ENCODE data around the gene JAZF1. TPM values are rescaled to one million over a fixed set of nuclear protein-coding genes. Genes with fewer than 3 reads are reported as not detected.

Gene JAZF1
- total and polyA plus RNA-seq, 9 of the 15 experiments (the other 6 are each of a cell fraction or from before 2014, with no cell fraction given), result 0.04 to 0.64 (median 0.11) TPM; not detected in 3

GRCh38 chr7:28208506-28208905 is 27.9 kb upstream of the JAZF1 start (continued):
- TF ChIP-seq E2F8 (IDR thresholded peaks at IDR 0.05; ENCODE audit: low read depth, partially characterized antibody) (no peak), TSC22D4 (tag; IDR thresholded peaks at IDR 0.05) (no peak), ZC3H4 (CRISPR knock-in tag; IDR thresholded peaks at IDR 0.05; ENCODE audit: borderline replicate concordance) (no peak), ZNF717 (CRISPR knock-in tag; IDR thresholded peaks at IDR 0.05) (no peak)

DNA sequence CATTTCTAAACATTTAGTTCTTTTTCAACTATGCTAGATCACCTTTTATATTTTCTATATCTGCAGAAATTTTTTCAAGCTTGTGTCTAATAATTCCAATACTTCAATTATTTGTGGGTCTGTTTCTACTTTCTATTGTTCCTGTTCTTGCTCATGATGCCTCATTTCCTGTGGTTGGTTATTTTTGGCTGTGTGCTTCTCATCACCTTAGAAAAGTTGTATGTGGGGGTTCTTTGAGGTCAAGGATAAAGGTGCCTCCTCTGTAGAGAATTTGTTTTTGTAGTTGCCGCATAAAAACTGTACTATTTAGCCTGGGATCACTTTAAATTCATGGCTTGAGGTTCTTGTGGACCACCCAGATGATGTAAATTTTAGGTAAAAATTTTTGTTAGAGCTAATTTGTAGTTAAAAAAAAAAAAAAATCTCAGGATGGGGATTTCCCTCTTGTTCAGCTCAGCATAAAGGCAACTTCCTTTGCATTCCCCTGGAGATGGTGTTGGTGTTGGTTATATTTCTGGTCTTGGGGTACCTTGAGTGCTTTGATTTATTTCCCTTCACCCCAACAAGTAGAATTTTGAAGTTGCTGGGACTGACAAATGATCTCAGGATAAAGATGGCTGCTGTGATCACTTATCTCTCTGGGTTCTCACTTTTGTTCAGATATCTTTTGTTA is 27.0 kb upstream of the JAZF1 start:
- Histone ChIP-seq H3K36me3 (ENCODE audit: control insufficient read depth, insufficient read depth, low read length) (no peaks in the 10 kb centered on the region), H3K9me1 (ENCODE audit: control insufficient read depth, insufficient read depth, low read length) (no peaks in the 10 kb centered on the region), H3K27me3 (ENCODE audit: control insufficient read depth in 2 of 2, insufficient read depth in 2 of 2, low read length in 2 of 2) (0 out of 5 replicates have a peak, but pooled peaks cover 0 to 2% of the 10 kb centered on the region in 2 experiments), H3K4me3 (no peak overlapping the region), H3K4me1 (replicated peaks in 1 of 2; ENCODE audit: control insufficient read depth in 2 of 2, insufficient read depth in 2 of 2, low read length in 2 of 2) (no peaks in the 10 kb centered on the region), H3K4me2 (ENCODE audit: insufficient read depth, low read length) (no peak overlapping the region), H3K27ac (ENCODE audit: extremely low read depth, low read depth, low read length) (no peak overlapping the region), H2AFZ (ENCODE audit: low read depth, low read length) (no peak overlapping the region), H3K9me3 (replicated peaks; ENCODE audit: control insufficient read depth, insufficient read depth, low read depth, low read length) (no peaks in the 10 kb centered on the region), H3K79me2 (ENCODE audit: control insufficient read depth, insufficient read depth, low read length) (no peaks in the 10 kb centered on the region), H4K20me1 (replicated peaks; ENCODE audit: control insufficient read depth, insufficient read depth, low read length) (no peaks in the 10 kb centered on the region), H3K9ac (ENCODE audit: insufficient read depth in 1 of 2, low read depth in 2 of 2, low read length in 2 of 2) (no peak overlapping the region)
- FAIRE-seq (no peak), DNase-seq (ENCODE audit: extremely low read depth in 1 of 4, low spot score in 3 of 4) (no peak), ATAC-seq (no peak)
- ChIA-PET CTCF (ENCODE audit: low intra/inter-chr PET ratio) (no interaction called here), POLR2A (no interaction called here)
- in situ Hi-C loops (cut with MboI) (no loop called here), intact Hi-C loops (cut with micrococcal nuclease) (no loop called here)
- no TSS peak for BruUV-seq (replicated peaks)
- WGBS (ENCODE audit: insufficient coverage, low coverage, missing lambda C conversion rate), result 0% methylated on average over 1 of the region's 1 CpG
- TF ChIP-seq HDAC1 (IDR thresholded peaks at IDR 0.05) (no peak), ZBTB9 (CRISPR knock-in tag; IDR thresholded peaks at IDR 0.05) (no peak), NR2C2 (CRISPR knock-in tag; IDR thresholded peaks at IDR 0.05) (no peak), NR2C2 (tag; IDR thresholded peaks at IDR 0.05) (no peak), KHSRP (IDR thresholded peaks at IDR 0.05) (no peak), MAFG (tag; conservative IDR thresholded peaks at IDR 0.05) (no peak), SMARCA5 (IDR thresholded peaks at IDR 0.05) (no peak), IRF1 (CRISPR knock-in tag; IDR thresholded peaks at IDR 0.05; ENCODE audit: borderline replicate concordance) (no peak), ATF7 (IDR thresholded peaks at IDR 0.05) (no peak), NFE2 (IDR thresholded peaks at IDR 0.05; ENCODE audit: low read depth) (no peak), CSDE1 (IDR thresholded peaks at IDR 0.05) (no peak), ZNF408 (CRISPR knock-in tag; IDR thresholded peaks at IDR 0.05; ENCODE audit: low read depth) (no peak)
- TF ChIP-seq, protein P1, sequence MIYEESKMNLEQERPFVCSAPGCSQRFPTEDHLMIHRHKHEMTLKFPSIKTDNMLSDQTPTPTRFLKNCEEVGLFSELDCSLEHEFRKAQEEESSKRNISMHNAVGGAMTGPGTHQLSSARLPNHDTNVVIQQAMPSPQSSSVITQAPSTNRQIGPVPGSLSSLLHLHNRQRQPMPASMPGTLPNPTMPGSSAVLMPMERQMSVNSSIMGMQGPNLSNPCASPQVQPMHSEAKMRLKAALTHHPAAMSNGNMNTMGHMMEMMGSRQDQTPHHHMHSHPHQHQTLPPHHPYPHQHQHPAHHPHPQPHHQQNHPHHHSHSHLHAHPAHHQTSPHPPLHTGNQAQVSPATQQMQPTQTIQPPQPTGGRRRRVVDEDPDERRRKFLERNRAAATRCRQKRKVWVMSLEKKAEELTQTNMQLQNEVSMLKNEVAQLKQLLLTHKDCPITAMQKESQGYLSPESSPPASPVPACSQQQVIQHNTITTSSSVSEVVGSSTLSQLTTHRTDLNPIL (CRISPR knock-in tag; IDR thresholded peaks at IDR 0.05), result no peak

All from K562 (cell line).